ENCODE measurements around the gene KDM3A.

- TF ChIP-seq, protein P1, sequence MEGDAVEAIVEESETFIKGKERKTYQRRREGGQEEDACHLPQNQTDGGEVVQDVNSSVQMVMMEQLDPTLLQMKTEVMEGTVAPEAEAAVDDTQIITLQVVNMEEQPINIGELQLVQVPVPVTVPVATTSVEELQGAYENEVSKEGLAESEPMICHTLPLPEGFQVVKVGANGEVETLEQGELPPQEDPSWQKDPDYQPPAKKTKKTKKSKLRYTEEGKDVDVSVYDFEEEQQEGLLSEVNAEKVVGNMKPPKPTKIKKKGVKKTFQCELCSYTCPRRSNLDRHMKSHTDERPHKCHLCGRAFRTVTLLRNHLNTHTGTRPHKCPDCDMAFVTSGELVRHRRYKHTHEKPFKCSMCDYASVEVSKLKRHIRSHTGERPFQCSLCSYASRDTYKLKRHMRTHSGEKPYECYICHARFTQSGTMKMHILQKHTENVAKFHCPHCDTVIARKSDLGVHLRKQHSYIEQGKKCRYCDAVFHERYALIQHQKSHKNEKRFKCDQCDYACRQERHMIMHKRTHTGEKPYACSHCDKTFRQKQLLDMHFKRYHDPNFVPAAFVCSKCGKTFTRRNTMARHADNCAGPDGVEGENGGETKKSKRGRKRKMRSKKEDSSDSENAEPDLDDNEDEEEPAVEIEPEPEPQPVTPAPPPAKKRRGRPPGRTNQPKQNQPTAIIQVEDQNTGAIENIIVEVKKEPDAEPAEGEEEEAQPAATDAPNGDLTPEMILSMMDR (IDR thresholded peaks at IDR 0.05), result no peak
- TF ChIP-seq POLR2AphosphoS5 (IDR thresholded peaks at IDR 0.05; ENCODE audit: low read depth, low read length) (no peak), RCOR1 (IDR thresholded peaks at IDR 0.05; ENCODE audit: low read length) (no peak), RFX5 (IDR thresholded peaks at IDR 0.05; ENCODE audit: low read length) (no peak), SMC3 (IDR thresholded peaks at IDR 0.05; ENCODE audit: low read depth, low read length) (no peak), CHD2 (IDR thresholded peaks at IDR 0.05; ENCODE audit: low read length, partially characterized antibody) (no peak), RAD21 (IDR thresholded peaks at IDR 0.05; ENCODE audit: low read length) (no peak), ELF1 (IDR thresholded peaks at IDR 0.05) (no peak), NFIC (IDR thresholded peaks at IDR 0.05; ENCODE audit: borderline replicate concordance) (no peak), MXI1 (IDR thresholded peaks at IDR 0.05; ENCODE audit: low read depth, low read length) (no peak), EZH2phosphoT487 (IDR thresholded peaks at IDR 0.05; ENCODE audit: borderline replicate concordance, low read depth) (no peak), YY1 (IDR thresholded peaks at IDR 0.05; ENCODE audit: low read depth) (no peak), RXRA (IDR thresholded peaks at IDR 0.05; ENCODE audit: borderline replicate concordance, low read depth) (no peak)
- TF ChIP-seq, protein P2, sequence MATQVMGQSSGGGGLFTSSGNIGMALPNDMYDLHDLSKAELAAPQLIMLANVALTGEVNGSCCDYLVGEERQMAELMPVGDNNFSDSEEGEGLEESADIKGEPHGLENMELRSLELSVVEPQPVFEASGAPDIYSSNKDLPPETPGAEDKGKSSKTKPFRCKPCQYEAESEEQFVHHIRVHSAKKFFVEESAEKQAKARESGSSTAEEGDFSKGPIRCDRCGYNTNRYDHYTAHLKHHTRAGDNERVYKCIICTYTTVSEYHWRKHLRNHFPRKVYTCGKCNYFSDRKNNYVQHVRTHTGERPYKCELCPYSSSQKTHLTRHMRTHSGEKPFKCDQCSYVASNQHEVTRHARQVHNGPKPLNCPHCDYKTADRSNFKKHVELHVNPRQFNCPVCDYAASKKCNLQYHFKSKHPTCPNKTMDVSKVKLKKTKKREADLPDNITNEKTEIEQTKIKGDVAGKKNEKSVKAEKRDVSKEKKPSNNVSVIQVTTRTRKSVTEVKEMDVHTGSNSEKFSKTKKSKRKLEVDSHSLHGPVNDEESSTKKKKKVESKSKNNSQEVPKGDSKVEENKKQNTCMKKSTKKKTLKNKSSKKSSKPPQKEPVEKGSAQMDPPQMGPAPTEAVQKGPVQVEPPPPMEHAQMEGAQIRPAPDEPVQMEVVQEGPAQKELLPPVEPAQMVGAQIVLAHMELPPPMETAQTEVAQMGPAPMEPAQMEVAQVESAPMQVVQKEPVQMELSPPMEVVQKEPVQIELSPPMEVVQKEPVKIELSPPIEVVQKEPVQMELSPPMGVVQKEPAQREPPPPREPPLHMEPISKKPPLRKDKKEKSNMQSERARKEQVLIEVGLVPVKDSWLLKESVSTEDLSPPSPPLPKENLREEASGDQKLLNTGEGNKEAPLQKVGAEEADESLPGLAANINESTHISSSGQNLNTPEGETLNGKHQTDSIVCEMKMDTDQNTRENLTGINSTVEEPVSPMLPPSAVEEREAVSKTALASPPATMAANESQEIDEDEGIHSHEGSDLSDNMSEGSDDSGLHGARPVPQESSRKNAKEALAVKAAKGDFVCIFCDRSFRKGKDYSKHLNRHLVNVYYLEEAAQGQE (IDR thresholded peaks at IDR 0.05; ENCODE audit: low read depth, low read length), result no peak
These were observed 49.9 kb downstream of the KDM3A start for GRCh38 chr2:86491088-86491487.
